HUES6 (cell line): ENCODE measurements around the gene LST1.
"Not testable (repeated sequence)": the region's sequence is repeated elsewhere in the genome, so short reads cannot be mapped to it uniquely, and the experiment has no call there.

Source experiments
- H3K27ac ChIP-seq: 2 replicates; pipeline ENCODE4 v1.7.0; 2013; ENCODE audit warnings: low read depth, mild to moderate bottlenecking, low read length, inconsistent platforms
- H3K27me3 ChIP-seq: 2 replicates; pipeline ENCODE4 v1.6.1; 2013; ENCODE audit warnings: low read length; ENCODE audit not compliant: control insufficient read depth, insufficient read depth
- H3K36me3 ChIP-seq: 2 replicates; pipeline ENCODE4 v1.6.1; 2013; ENCODE audit warnings: low read length; ENCODE audit not compliant: control insufficient read depth, insufficient read depth
- H3K4me1 ChIP-seq: 2 replicates; pipeline ENCODE4 v1.6.1; 2013; ENCODE audit warnings: low read length; ENCODE audit not compliant: control insufficient read depth, insufficient read depth
- H3K4me3 ChIP-seq: 2 replicates; pipeline ENCODE4 v1.5.1; 2013; ENCODE audit warnings: low read depth, low read length
- H3K9ac ChIP-seq: one replicate; pipeline ENCODE4 v1.6.1; 2013; ENCODE audit warnings: mild to moderate bottlenecking, low read length
- H3K9me3 ChIP-seq: 2 replicates; pipeline ENCODE4 v1.6.1; 2013; ENCODE audit warnings: low read depth, low read length; ENCODE audit not compliant: control insufficient read depth, insufficient read depth

Gene LST1

DNA sequence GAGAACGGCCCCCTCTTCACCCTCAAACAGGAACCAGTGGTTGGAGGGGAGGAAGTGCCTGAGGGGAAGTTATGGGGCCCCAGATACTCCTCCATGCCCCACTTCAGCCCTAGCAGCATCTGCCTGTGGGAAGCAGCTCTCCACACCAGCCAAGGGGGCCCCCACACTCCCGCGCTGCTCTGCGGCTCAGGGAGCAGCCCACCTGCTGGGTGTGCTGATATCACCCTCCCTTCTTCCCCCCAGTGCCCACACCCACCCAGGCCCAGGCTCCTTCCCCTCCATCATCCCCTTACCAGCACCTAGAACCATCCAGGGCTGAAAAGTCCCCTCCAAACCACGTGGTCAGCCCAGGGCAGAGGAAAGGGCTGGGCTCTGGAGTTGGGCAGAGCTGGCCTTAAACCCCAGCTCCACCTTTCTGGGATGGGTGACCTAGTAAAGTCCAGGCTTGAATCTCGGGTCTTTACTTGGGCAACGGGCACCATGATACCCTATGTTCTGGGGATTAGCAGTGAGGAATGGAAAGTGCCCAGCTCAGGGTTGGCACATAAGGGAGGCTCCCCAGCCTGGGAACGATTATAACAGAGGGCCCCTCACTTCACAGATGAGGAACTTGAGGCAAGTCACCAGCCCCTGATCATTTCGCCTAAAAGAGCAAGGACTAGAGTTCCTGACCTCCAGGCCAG lies 663 bp downstream of the LST1 start:
- Histone ChIP-seq H3K4me3 (no peak overlapping the region), H3K36me3 (no peaks in the 10 kb centered on the region), H3K9ac (no peak overlapping the region), H3K4me1 (peaks cover 4% of the 10 kb centered on the region), H3K27ac (no peak overlapping the region), H3K9me3 (no peaks in the 10 kb centered on the region), H3K27me3 (peaks cover 4% of the 10 kb centered on the region)

DNA sequence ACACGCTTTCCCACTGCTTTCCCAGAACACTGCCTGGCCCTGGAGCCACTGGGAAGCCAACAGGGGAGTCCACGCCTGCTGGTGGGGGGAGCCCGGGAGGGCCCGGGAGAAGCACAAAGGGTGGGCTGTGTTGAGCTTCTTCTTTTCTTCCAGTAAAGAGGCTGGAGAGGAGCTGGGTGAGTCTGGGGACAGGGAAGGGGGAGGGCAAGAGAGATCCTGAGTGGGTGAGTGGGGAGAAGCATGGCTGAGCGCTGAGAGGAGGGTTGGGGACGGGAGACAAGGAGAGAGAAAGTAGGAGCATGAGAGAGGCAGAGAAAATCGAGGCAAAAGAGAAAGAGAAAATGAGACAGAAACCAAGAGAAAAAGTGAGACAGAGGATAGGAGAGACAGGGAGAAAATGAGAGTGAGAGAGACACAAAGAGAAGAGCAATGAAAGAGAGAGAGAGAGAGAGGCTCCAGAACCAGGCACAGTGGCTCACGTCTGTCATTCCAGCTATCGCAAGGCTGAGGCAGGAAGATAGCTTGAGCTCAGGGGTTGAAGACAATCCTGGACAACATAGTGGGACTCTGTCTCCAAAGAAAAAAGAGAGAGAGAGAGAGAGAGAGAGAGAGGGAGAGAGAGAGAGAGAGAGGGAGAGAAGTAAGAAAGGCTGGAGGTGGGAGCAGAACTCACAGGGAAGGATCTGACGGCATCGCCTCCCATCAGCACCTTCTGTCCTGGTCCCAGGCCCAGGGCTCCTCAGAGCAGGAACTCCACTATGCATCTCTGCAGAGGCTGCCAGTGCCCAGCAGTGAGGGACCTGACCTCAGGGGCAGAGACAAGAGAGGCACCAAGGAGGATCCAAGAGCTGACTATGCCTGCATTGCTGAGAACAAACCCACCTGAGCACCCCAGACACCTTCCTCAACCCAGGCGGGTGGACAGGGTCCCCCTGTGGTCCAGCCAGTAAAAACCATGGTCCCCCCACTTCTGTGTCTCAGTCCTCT lies 2.0 kb downstream of the LST1 start:
- no peak overlapping the region for H3K27ac ChIP-seq
- no peak overlapping the region for H3K9ac ChIP-seq
- no peaks in the 10 kb centered on the region for H3K27me3 ChIP-seq
- no peak overlapping the region for H3K4me3 ChIP-seq
- no peaks in the 10 kb centered on the region for H3K9me3 ChIP-seq
- no peaks in the 10 kb centered on the region; the same call in 1 of the 2 replicates for H3K4me1 ChIP-seq
- no peaks in the 10 kb centered on the region for H3K36me3 ChIP-seq

DNA sequence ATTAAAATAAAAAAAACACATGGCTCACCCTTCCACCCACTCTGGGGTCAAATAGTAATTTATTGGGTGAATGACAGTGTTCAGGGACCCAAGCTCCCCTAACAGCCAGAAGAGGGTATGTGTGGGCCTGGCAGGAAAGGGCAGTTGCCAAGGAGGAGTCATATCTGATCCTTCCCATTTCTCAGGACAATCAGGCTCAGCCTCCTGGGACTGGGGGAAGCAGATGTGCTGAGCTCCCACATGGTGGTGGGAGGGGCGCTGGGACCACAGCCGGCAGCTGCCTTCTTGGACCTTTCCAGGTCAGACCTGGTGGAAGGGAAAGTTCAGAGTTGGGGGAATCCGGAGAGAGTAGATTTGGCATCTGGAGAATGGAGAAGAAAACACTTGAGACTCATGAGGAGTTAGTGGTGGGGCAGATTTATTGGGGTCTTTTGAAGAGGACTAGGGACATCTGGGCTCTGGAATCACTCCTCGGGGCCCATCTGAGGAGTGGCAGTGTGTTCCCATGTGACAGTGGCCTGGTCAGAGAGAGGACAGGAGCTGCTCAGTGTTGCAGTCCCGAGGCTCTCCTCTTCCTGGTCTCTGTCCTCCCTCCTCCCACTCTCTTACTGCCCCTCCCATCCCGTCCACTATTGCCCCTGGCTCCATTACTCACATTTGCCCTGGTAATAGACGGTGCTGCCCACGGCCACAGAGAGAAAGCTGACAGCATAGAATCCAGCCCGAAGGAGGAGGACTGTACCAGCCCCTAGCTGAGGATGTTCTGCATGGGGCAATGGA lies 3.0 kb downstream of the LST1 start:
- no peaks in the 10 kb centered on the region for H3K36me3 ChIP-seq
- H3K27ac ChIP-seq: no peak overlapping the region
- H3K9ac ChIP-seq: no peak overlapping the region
- H3K9me3 ChIP-seq: no peaks in the 10 kb centered on the region
- H3K4me1 ChIP-seq: no peaks in the 10 kb centered on the region; the same call in 1 of the 2 replicates
- no peak overlapping the region for H3K4me3 ChIP-seq
- H3K27me3 ChIP-seq: no peaks in the 10 kb centered on the region

DNA sequence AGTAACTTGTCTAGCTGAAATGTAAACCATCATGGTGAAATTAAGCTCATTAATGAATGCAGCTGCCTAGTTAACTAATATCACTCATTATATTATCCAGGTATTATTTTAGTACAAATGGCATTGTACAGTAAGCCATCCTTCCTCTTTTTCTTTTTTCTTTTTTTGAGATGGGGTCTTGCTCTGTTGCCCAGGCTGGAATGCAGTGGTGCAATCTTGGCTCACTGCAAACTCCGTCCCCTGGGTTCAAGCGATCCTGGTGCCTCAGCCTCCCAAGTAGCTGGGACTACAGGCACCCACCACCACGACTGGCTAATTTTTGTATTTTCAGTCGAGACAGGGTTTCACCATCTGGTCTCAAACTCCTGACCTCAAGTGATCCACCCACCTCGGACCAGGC lies 4.6 kb downstream of the LST1 start:
- not testable (repeated sequence) for H3K4me3 ChIP-seq, H3K27me3 ChIP-seq, H3K36me3 ChIP-seq, H3K4me1 ChIP-seq, H3K9ac ChIP-seq, H3K9me3 ChIP-seq, H3K27ac ChIP-seq

DNA sequence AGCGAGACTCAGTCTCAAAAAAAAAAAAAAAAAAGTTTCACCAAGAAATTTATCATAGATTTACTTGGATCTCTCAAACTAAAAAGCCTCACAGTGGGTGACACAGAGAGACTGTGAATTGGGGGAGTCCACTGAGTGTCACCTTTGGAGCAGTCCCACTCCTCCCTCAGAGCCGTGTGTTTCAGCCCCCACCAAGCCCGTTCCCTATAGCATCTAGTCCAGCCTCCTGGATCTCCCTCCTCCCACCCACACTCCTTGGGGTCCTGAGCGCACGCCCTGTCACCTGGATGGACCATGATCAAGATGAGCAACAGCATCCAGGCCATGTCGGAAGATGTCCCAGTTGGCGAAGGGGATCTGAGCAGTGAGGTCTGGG lies 6.3 kb downstream of the LST1 start:
- Histone ChIP-seq H3K27me3 (no peaks in the 10 kb centered on the region), H3K4me3 (no peak overlapping the region), H3K4me1 (no peaks in the 10 kb centered on the region; the same call in 1 of the 2 replicates), H3K9me3 (no peaks in the 10 kb centered on the region), H3K27ac (no peak overlapping the region), H3K9ac (no peak overlapping the region), H3K36me3 (no peaks in the 10 kb centered on the region)

DNA sequence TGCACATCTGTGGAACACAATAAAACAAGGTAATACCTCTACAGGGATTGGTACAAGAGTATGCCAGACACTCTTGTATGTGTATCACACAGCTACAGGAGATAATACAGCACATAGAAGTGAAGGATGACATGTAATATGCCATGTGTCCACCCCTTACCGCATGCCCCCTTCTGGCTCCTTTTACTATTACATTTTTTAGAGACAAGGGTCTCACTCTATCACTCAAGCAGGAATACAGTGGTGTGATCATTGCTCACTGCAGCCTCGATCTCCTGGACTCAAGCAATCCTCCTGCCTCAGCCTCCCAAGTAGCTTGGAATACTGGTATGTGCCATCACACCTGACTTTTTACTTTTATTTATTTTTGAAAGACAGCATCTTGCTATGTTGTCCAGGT lies 10.9 kb downstream of the LST1 start:
- Histone ChIP-seq H3K9ac (no peak overlapping the region), H3K9me3 (no peaks in the 10 kb centered on the region), H3K36me3 (no peaks in the 10 kb centered on the region), H3K27ac (no peak overlapping the region), H3K4me3 (no peak overlapping the region), H3K4me1 (peaks cover 5% of the 10 kb centered on the region; the same call in 1 of the 2 replicates), H3K27me3 (no peaks in the 10 kb centered on the region)

DNA sequence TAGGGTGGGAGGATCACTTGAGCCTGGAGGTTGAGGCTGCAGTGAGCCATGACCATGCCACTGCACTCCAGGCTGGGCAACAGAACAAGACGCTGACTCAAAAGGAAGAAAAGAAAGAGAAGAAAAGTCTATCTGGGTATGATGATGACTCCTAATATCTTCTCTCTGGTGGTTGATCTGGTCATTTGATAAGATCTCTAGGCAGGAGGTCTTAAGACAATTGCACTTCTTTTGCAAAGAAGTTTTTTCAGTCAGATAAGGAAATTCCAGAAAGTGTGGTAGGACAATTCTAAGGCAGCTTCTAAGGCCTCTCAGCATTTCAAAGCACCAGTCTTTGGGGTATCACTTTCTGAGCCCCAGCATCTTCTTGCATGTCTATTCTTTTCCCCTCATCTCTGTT lies 21.2 kb downstream of the LST1 start:
- Histone ChIP-seq H3K36me3 (no peaks in the 10 kb centered on the region), H3K9me3 (no peaks in the 10 kb centered on the region), H3K27ac (no peak overlapping the region), H3K4me3 (no peak overlapping the region), H3K27me3 (no peaks in the 10 kb centered on the region), H3K9ac (no peak overlapping the region), H3K4me1 (no peaks in the 10 kb centered on the region; the same call in 1 of the 2 replicates)

DNA sequence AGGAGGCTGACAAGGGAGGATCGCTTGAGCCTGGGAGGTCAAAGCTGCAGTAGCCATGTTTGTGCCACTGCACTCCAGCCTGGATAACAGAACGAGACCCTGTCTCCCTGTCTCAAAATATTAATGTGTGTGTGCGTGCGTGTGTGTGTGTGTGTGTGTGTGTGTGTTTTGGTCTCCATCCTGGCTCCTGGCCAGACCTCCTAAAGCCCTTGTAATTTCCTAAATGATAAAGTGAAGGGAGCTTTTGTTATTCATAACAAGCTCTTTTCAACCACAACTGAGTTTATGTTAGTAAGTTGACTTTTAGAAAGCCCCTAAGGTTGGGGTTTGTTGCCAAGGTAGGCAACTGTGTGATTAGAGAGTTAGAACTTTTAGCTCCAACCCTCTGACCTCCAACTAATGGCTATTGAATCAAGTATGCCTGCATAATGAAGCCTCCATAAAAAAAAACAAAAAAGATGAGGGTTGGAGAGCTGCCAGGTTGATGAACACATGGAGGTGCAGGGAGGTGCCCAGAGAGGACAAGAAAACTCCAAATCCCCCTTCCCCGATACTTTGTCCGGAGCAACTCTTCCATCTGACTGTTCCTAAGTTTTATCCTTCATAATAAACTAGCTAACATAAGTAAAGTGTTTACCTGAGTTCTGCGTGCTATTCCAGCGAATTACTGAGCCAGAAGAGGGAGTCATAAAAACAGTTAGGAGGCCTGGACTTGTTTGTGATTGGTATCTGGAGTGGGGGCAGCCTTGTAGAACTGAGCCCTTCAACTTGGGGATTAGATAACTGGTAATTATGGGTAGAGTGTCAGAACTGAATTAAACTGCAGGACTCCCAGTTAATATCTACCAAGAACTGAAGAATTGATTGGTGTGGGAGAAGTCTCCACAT lies 23.7 kb downstream of the LST1 start:
- H3K27me3 ChIP-seq: no peaks in the 10 kb centered on the region
- no peaks in the 10 kb centered on the region for H3K9me3 ChIP-seq
- H3K36me3 ChIP-seq: no peaks in the 10 kb centered on the region
- no peak overlapping the region for H3K4me3 ChIP-seq
- H3K27ac ChIP-seq: no peak overlapping the region
- peaks cover 1% of the 10 kb centered on the region; the same call in 1 of the 2 replicates for H3K4me1 ChIP-seq
- no peak overlapping the region for H3K9ac ChIP-seq

DNA sequence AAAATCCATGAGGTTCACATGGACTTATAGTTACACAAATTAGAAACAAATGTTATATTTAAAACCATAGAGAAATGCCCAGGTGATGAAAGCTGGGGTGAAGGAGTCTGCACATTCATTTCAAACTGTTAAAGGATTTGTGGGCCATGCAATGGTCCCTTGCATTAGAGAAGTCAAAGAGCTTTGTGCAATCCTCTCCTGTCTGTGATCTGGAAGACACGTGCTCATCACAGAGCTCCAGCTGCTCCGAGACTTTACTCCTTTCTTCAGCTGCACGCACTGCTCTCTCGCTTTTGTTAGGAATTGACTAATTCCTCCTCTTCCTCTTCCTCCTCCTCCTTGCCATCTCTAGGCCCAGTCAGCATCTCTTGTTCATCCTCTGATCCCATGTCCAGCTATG lies 24.9 kb downstream of the LST1 start:
- Histone ChIP-seq H3K27ac (no peak overlapping the region), H3K4me3 (no peak overlapping the region), H3K9ac (no peak overlapping the region), H3K36me3 (no peaks in the 10 kb centered on the region), H3K27me3 (no peaks in the 10 kb centered on the region), H3K4me1 (peaks cover 13% of the 10 kb centered on the region), H3K9me3 (no peaks in the 10 kb centered on the region)

DNA sequence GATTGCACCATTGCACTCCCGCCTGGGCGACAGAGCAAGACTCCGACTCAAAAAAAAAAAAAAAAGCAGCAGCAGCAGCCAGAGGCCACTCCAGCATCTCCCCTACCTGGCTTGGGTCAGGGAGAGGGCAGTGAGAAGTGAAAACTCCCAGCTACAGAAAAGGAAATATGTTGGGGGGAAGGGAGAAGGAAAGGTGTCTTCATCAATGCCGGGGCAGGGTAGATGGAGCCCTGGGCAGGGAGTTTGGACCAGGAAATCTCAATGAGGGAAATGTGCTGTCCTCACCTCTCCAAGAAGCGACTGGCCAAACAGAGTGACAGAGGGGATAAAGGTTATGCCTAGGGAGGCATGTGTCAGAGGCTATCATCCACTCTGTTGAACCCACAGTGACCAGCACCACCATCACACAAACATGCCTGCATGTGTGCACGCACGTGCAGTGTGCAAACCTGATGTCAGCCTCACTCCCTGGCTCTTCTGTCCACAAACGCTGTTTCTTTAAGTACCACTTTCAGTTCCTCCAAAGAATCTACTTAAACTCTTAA lies 28.1 kb downstream of the LST1 start:
- Histone ChIP-seq H3K27ac (no peak overlapping the region), H3K4me1 (peaks cover 15% of the 10 kb centered on the region), H3K9me3 (no peaks in the 10 kb centered on the region), H3K27me3 (no peaks in the 10 kb centered on the region), H3K36me3 (no peaks in the 10 kb centered on the region), H3K4me3 (no peak overlapping the region), H3K9ac (no peak overlapping the region)
